GM23338 (cell line): ENCODE results near the gene MAN1C1. TPM values are rescaled to one million over a fixed set of nuclear protein-coding genes. Genes with fewer than 3 reads are reported as not detected.

Experiments
- ATAC-seq: fragments of 200-7000 bp; cut with Tn5 transposase; 3 replicates; pipeline ENCODE4 v1.9.1; 2020
- DNase-seq: peaks from one replicate; pipeline ENCODE4 v3.0.0-alpha.2; 2015; ENCODE audit warnings: low spot score
- H2AFZ ChIP-seq: fragments of 200-600 bp; sonication (generic); 2 replicates; pipeline ENCODE4 v1.8.0; 2016; ENCODE audit warnings: antibody characterized with exemption, mild to moderate bottlenecking, moderate library complexity
- H3F3A ChIP-seq: fragments of 200-600 bp; sonication (generic); replicated peaks from 2 replicates; pipeline ENCODE4 v1.8.0; 2017; ENCODE audit warnings: antibody characterized with exemption, mixed run types, low read depth
- H3K27ac ChIP-seq: fragments of 200-600 bp; sonication (generic); 2 replicates; pipeline ENCODE4 v1.6.1; 2016; ENCODE audit warnings: low read depth
- H3K27me3 ChIP-seq: fragments of 200-600 bp; sonication (generic); 2 replicates; pipeline ENCODE4 v1.8.0; 2016; ENCODE audit warnings: mild to moderate bottlenecking, mixed run types, moderate library complexity; ENCODE audit not compliant: insufficient read depth
- H3K36me3 ChIP-seq: fragments of 200-600 bp; sonication (generic); 2 replicates; pipeline ENCODE4 v1.8.0; 2016; ENCODE audit warnings: mild to moderate bottlenecking; ENCODE audit not compliant: insufficient read depth
- H3K4me1 ChIP-seq: fragments of 200-600 bp; sonication (generic); 2 replicates; pipeline ENCODE4 v1.8.0; 2016; ENCODE audit warnings: mild to moderate bottlenecking, moderate library complexity; ENCODE audit not compliant: insufficient read depth
- H3K4me2 ChIP-seq: fragments of 200-600 bp; sonication (generic); 2 replicates; pipeline ENCODE4 v1.7.1; 2017; ENCODE audit warnings: mixed run types
- H3K4me3 ChIP-seq: fragments of 200-600 bp; sonication (generic); 2 replicates; pipeline ENCODE4 v1.6.1; 2016; ENCODE audit warnings: mixed run types
- H3K79me2 ChIP-seq: fragments of 200-600 bp; sonication (generic); replicated peaks from 2 replicates; pipeline ENCODE4 v1.8.0; 2017; ENCODE audit warnings: mild to moderate bottlenecking; ENCODE audit not compliant: insufficient read depth
- H3K9me2 ChIP-seq: fragments of 200-600 bp; sonication (generic); 2 replicates; pipeline ENCODE4 v1.8.0; 2017; ENCODE audit not compliant: insufficient read depth
- H4K20me1 ChIP-seq: fragments of 200-600 bp; sonication (generic); replicated peaks from 2 replicates; pipeline ENCODE4 v1.8.0; 2017; ENCODE audit warnings: mild to moderate bottlenecking; ENCODE audit not compliant: insufficient read depth
- H3K27ac Mint-ChIP-seq: 2 replicates; pipeline ENCODE4 v1.8.0; 2020; ENCODE audit warnings: inconsistent platforms, mild to moderate bottlenecking, moderate library complexity, mixed read lengths
- H3K27me3 Mint-ChIP-seq: 3 replicates; pipeline ENCODE4 v1.8.0; 2022; ENCODE audit warnings: low read depth, mild to moderate bottlenecking, moderate library complexity, mixed read lengths, inconsistent platforms; ENCODE audit not compliant: insufficient read depth, poor library complexity
- H3K36me3 Mint-ChIP-seq: 3 replicates; pipeline ENCODE4 v1.8.0; 2021; ENCODE audit warnings: low read depth, mild to moderate bottlenecking, inconsistent platforms, moderate library complexity, mixed read lengths
- H3K4me1 Mint-ChIP-seq: 3 replicates; pipeline ENCODE4 v1.8.0; 2020; ENCODE audit warnings: mild to moderate bottlenecking, inconsistent platforms, mixed read lengths
- H3K4me3 Mint-ChIP-seq: 3 replicates; pipeline ENCODE4 v1.8.0; 2021; ENCODE audit warnings: moderate library complexity, mild to moderate bottlenecking, inconsistent platforms, mixed read lengths
- H3K9me3 Mint-ChIP-seq: 3 replicates; pipeline ENCODE4 v1.8.0; 2020; ENCODE audit warnings: moderate library complexity, mild to moderate bottlenecking, inconsistent platforms, mixed read lengths
- CREB1 ChIP-seq: fragments of 250-450 bp; sonication (Bioruptor Pico); IDR thresholded peaks from 2 replicates; pipeline ENCODE4 v1.5.0; 2020; ENCODE audit warnings: low read depth, mild to moderate bottlenecking, moderate library complexity
- ETS1 ChIP-seq: IDR thresholded peaks from 2 replicates; pipeline ENCODE4 v1.6.1; 2016; ENCODE audit warnings: antibody characterized with exemption
- EZH2 ChIP-seq: fragments of 200-600 bp; sonication (generic); IDR thresholded peaks from one replicate; pipeline ENCODE4 v1.8.0; 2017; ENCODE audit warnings: antibody characterized with exemption, mild to moderate bottlenecking, low read depth; ENCODE audit not compliant: unreplicated experiment
- POLR2AphosphoS5 ChIP-seq: IDR thresholded peaks from 2 replicates; pipeline ENCODE4 v1.6.1; 2016; ENCODE audit warnings: antibody characterized with exemption, low read depth
- REST ChIP-seq: IDR thresholded peaks from one replicate; pipeline ENCODE4 v1.6.1; 2018; ENCODE audit warnings: antibody characterized with exemption; ENCODE audit not compliant: unreplicated experiment
- STAT1 ChIP-seq: IDR thresholded peaks from one replicate; pipeline ENCODE4 v1.6.1; 2016; ENCODE audit warnings: antibody characterized with exemption; ENCODE audit not compliant: unreplicated experiment
- ZNF114 ChIP-seq: fragments of 250-450 bp; sonication (Bioruptor Pico); IDR thresholded peaks from 2 replicates; pipeline ENCODE4 v1.5.0; 2020; ENCODE audit warnings: mild to moderate bottlenecking, moderate library complexity
- ZNF462 ChIP-seq: fragments of 250-450 bp; sonication (Bioruptor Pico); IDR thresholded peaks from 2 replicates; pipeline ENCODE4 v1.5.0; 2020; ENCODE audit warnings: mild to moderate bottlenecking, moderate library complexity
- polyA plus RNA-seq: library from polyadenylated mRNA; unstranded; fragments of >200 nt; fragmentation: Nextera tagmentation; extraction: Ambion mirVana; gene quantifications from 2 replicates; pipeline ENCODE4 v1.2.1, GENCODE V29; 2016
- total RNA-seq: library from RNA; depleted of rRNA; stranded (reverse); fragments of >200 nt; shearing (Covaris generic); gene quantifications from 2 replicates; pipeline ENCODE4 v1.2.3, GENCODE V29; 2014

MAN1C1 gene
- total and polyA plus RNA-seq, 2 experiments from 2014 or later: 5.4 to 13.6 TPM

GRCh38 chr1:25786887-25787759 is 170.5 kb downstream of the MAN1C1 start:
- Histone ChIP-seq H3K4me2 (no peak overlapping the region), H3K79me2 (no peaks in the 10 kb centered on the region), H3K4me3 (no peak overlapping the region), H2AFZ (no peak overlapping the region), H3K27ac (no peak overlapping the region), H4K20me1 (no peaks in the 10 kb centered on the region; the same call in 1 of the 2 replicates), H3K27me3 (no peaks in the 10 kb centered on the region), H3F3A (no peaks in the 10 kb centered on the region), H3K4me1 (0 out of 2 replicates have a peak, but pooled peaks cover 4% of the 10 kb centered on the region), H3K9me2 (no peaks in the 10 kb centered on the region), H3K36me3 (no peaks in the 10 kb centered on the region)
- TF ChIP-seq ZNF462: no peak
- TF ChIP-seq ZNF114 (CRISPR knock-in tag): no peak
- no peak for TF ChIP-seq CREB1 (CRISPR knock-in tag)
- no peak overlapping the region for H3K4me3 Mint-ChIP-seq
- H3K9me3 Mint-ChIP-seq: no peaks in the 10 kb centered on the region
- no peak overlapping the region for H3K27ac Mint-ChIP-seq
- peaks cover 6% of the 10 kb centered on the region for H3K27me3 Mint-ChIP-seq
- no peaks in the 10 kb centered on the region for H3K36me3 Mint-ChIP-seq
- DNase-seq (no peak), ATAC-seq (no peak)
- peaks cover 17% of the 10 kb centered on the region for H3K4me1 Mint-ChIP-seq

- Histone ChIP-seq H2AFZ (no peak overlapping the region), H3K4me1 (0 out of 2 replicates have a peak, but pooled peaks cover 4% of the 10 kb centered on the region), H3K79me2 (no peaks in the 10 kb centered on the region), H3K27ac (no peak overlapping the region), H4K20me1 (no peaks in the 10 kb centered on the region; the same call in 1 of the 2 replicates), H3K4me2 (no peak overlapping the region), H3K36me3 (no peaks in the 10 kb centered on the region), H3K27me3 (no peaks in the 10 kb centered on the region), H3F3A (no peaks in the 10 kb centered on the region), H3K4me3 (no peak overlapping the region), H3K9me2 (no peaks in the 10 kb centered on the region)
- no peaks in the 10 kb centered on the region for H3K9me3 Mint-ChIP-seq
- H3K36me3 Mint-ChIP-seq: no peaks in the 10 kb centered on the region
- peaks cover 14% of the 10 kb centered on the region for H3K4me1 Mint-ChIP-seq
- no peak for ATAC-seq
- no peak overlapping the region for H3K27ac Mint-ChIP-seq
- no peak for DNase-seq
- H3K4me3 Mint-ChIP-seq: no peak overlapping the region
- peaks cover 6% of the 10 kb centered on the region for H3K27me3 Mint-ChIP-seq
- no peak for TF ChIP-seq ETS1
- no peak for TF ChIP-seq STAT1
- no peak for TF ChIP-seq EZH2
- no peak for TF ChIP-seq POLR2AphosphoS5
- TF ChIP-seq REST: no peak
Measured at GRCh38 chr1:25787760-25788166, 171.2 kb downstream of the MAN1C1 start.
